ENCODE measurements around the gene JMJD8. TPM values are rescaled to one million over a fixed set of nuclear protein-coding genes. Genes with fewer than 3 reads are reported as not detected.
A peak's percentile ranks its signal among the peaks of the same experiment; 100 is the strongest.

Gene JMJD8
- total RNA-seq, 1 experiment from 2014 or later, result 121 TPM

DNA sequence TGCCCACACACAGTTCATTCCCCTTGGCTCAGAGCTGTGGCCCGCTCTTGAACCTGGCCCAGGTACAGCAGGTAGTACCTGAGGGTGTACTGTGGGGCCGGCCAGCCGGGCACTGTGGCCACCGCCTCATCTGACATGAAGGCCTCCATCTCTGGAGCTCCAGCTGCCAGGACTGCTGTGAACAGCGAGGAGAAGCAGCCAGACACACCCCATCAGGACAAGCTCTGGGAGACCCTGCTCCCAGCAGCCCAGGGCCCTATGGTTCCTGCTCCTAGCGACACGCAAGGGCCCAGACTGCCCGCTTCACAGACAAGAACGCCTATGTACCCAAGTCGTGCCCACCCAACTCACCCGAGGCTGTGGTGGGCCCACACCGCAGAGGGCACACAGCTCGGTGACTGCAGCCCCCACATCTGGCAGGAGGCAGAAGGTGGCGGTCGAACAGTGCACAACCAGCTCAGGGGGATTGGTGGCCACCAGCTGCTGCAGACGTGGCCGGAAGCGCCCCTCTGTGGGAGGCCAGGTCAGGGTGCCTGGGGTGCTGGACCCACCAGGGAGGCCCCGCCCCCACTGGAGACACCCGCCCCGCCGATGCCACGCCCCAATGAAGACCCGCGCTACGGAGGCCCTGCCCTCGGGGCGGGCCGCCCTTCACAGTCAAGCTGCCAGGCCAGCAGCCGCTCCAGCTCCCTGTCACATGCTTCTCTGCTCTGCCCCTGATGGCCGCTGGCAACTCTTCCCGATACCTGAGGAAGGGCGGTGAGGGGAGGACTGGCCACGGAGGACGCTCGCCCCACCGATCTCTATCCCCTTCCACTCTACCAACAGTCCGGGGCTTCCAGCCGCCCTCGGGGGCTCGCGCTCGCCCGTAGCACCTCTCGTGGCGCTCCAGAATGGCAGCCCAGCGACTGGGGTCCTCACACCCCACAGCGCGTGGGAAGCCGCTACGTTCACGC lies 5.0 kb downstream of the JMJD8 start:
- H3K9me2 ChIP-seq (ENCODE audit: insufficient read depth), result no peaks in the 10 kb centered on the region
- no peak for TF ChIP-seq SIN3A (IDR thresholded peaks at IDR 0.05; ENCODE audit: low read depth)
- peak; percentile 41; the same call in 1 of the 2 replicates for TF ChIP-seq POLR2AphosphoS5 (IDR thresholded peaks at IDR 0.05; ENCODE audit: low read depth, low read length)
- POLR2A ChIA-PET, result interaction anchor here (0.6 kb wide), 1 partner anchor 142 kb away, joined by 4 read pairs; no protein-coding TSS in a partner anchor
- peaks cover 11 to 36% of the 10 kb centered on the region in 2 experiments for H3K4me1 ChIP-seq (ENCODE audit: control insufficient read depth in 1 of 2, insufficient read depth in 2 of 2, low read length in 2 of 2)
- H3K27ac ChIP-seq (ENCODE audit: low read depth, low read length), result peak overlapping the region; percentile 75
- peaks cover 35% of the 10 kb centered on the region for H3K79me2 ChIP-seq (ENCODE audit: insufficient read depth, low read length)
- peaks cover 0 to 26% of the 10 kb centered on the region in 2 experiments; a peak in 2 of 4 replicates for H3K36me3 ChIP-seq (ENCODE audit: control insufficient read depth in 1 of 2, insufficient read depth in 2 of 2, low read length in 2 of 2)
- no peaks in the 10 kb centered on the region for H3K9me3 ChIP-seq (ENCODE audit: control insufficient read depth in 1 of 2, insufficient read depth in 1 of 2, low read depth in 1 of 2, low read length in 2 of 2)
- H3K4me2 ChIP-seq (ENCODE audit: low read length), result peak overlapping the region; percentile 71
- peak overlapping the region; percentile 40 to 52 for H3K4me3 ChIP-seq (replicated peaks in 1 of 2; ENCODE audit: low read depth in 1 of 2, low read length in 2 of 2)
- CTCF ChIA-PET, result interaction anchor here (1.0 kb wide), 1 partner anchor 30 kb away, joined by 5 read pairs; the partner anchor contains the start of gene WDR90
- H2AFZ ChIP-seq (ENCODE audit: low read depth, low read length, poor library complexity, severe bottlenecking), result no peak overlapping the region
- no peaks in the 10 kb centered on the region for H3K27me3 ChIP-seq (ENCODE audit: insufficient read depth, low read length)
- RAD21 ChIA-PET (ENCODE audit: low non-redundant PET in 1 of 2, low total read pairs in 2 of 2, uncharacterized antibody in 2 of 2, unreplicated experiment in 2 of 2), result no interaction called here
- peak; percentile 26 for ATAC-seq
- DNase-seq (ENCODE audit: low read depth, low spot score), result no peak
- H3K9ac ChIP-seq (ENCODE audit: low read length), result peak overlapping the region; percentile 48; the same call in 1 of the 2 replicates
- no TSS peak for BruUV-seq (replicated peaks)
- intact Hi-C loops (cut with micrococcal nuclease), result no loop called here
- no peaks in the 10 kb centered on the region for H4K20me1 ChIP-seq (ENCODE audit: insufficient read depth)

DNA sequence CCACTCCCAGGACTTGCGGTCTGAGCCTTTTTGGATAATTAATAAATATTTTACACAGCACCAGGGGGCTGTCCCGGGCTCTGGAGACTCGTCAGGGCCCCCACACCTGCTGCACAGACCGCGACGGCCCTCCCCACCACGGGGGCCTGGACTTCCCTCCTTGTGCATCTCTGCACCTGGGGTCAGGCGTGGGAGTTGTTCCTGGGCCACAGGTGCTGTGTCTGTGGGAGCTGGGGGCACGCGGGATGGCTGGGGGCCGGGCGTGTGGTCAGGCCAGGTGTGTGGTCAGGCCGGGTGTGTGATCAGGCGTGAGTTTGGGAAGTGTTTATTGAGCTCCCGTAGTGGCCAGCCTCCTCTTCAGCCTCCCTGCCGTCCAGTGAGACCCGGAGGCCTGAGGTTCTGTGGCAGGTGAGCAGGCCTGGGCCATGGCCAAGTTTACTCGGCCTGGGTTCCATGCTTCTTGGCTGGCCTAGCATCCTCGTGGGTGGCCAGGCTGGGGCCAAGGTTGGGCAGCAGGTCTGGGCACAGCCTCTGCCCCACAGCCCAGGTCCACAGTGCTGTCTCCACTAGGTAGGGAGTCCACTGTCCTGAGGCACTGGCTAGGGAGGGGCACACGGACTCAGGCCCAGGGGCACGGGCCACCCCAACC lies 5.8 kb downstream of the JMJD8 start:
- Histone ChIP-seq H3K9ac (ENCODE audit: low read length) (no peak overlapping the region), H3K4me3 (replicated peaks in 1 of 2; ENCODE audit: low read depth in 1 of 2, low read length in 2 of 2) (no peak overlapping the region), H3K36me3 (ENCODE audit: control insufficient read depth in 1 of 2, insufficient read depth in 2 of 2, low read length in 2 of 2) (peaks cover 0 to 24% of the 10 kb centered on the region in 2 experiments; a peak in 2 of 4 replicates), H4K20me1 (ENCODE audit: insufficient read depth) (no peaks in the 10 kb centered on the region), H3K79me2 (ENCODE audit: insufficient read depth, low read length) (peaks cover 29% of the 10 kb centered on the region), H3K4me1 (ENCODE audit: control insufficient read depth in 1 of 2, insufficient read depth in 2 of 2, low read length in 2 of 2) (peaks cover 11 to 35% of the 10 kb centered on the region in 2 experiments), H3K4me2 (ENCODE audit: low read length) (no peak overlapping the region), H3K9me3 (ENCODE audit: control insufficient read depth in 1 of 2, insufficient read depth in 1 of 2, low read depth in 1 of 2, low read length in 2 of 2) (no peaks in the 10 kb centered on the region), H3K27ac (ENCODE audit: low read depth, low read length) (peak overlapping the region; percentile 75; the same call in 1 of the 2 replicates), H3K27me3 (ENCODE audit: insufficient read depth, low read length) (no peaks in the 10 kb centered on the region), H2AFZ (ENCODE audit: low read depth, low read length, poor library complexity, severe bottlenecking) (no peak overlapping the region), H3K9me2 (ENCODE audit: insufficient read depth) (no peaks in the 10 kb centered on the region)
- RAD21 ChIA-PET (ENCODE audit: low non-redundant PET in 1 of 2, low total read pairs in 2 of 2, uncharacterized antibody in 2 of 2, unreplicated experiment in 2 of 2), result no interaction called here
- CTCF ChIA-PET, result interaction anchor here (1.0 kb wide), 1 partner anchor 30 kb away, joined by 5 read pairs; the partner anchor contains the start of gene WDR90
- ATAC-seq, result no peak
- TF ChIP-seq ZNF274 (IDR thresholded peaks at IDR 0.05; ENCODE audit: low read depth, low read length) (no peak), CEBPB (IDR thresholded peaks at IDR 0.05; ENCODE audit: low read depth) (no peak), EZH2 (IDR thresholded peaks at IDR 0.05) (no peak), MAX (IDR thresholded peaks at IDR 0.05) (no peak), YY1 (IDR thresholded peaks at IDR 0.05; ENCODE audit: extremely low read depth, insufficient replicate concordance, low read depth, low read length) (no peak), ELF1 (IDR thresholded peaks at IDR 0.05; ENCODE audit: borderline replicate concordance, low read depth) (no peak), POLR2A (IDR thresholded peaks at IDR 0.05; ENCODE audit: borderline replicate concordance, extremely low read depth, insufficient read depth, insufficient read length) (no peak), POLR2AphosphoS5 (IDR thresholded peaks at IDR 0.05; ENCODE audit: low read depth, low read length) (no peak), EGR1 (IDR thresholded peaks at IDR 0.05; ENCODE audit: low read depth) (no peak), RAD21 (IDR thresholded peaks at IDR 0.05; ENCODE audit: low read depth) (no peak)
- TF ChIP-seq, protein P1, sequence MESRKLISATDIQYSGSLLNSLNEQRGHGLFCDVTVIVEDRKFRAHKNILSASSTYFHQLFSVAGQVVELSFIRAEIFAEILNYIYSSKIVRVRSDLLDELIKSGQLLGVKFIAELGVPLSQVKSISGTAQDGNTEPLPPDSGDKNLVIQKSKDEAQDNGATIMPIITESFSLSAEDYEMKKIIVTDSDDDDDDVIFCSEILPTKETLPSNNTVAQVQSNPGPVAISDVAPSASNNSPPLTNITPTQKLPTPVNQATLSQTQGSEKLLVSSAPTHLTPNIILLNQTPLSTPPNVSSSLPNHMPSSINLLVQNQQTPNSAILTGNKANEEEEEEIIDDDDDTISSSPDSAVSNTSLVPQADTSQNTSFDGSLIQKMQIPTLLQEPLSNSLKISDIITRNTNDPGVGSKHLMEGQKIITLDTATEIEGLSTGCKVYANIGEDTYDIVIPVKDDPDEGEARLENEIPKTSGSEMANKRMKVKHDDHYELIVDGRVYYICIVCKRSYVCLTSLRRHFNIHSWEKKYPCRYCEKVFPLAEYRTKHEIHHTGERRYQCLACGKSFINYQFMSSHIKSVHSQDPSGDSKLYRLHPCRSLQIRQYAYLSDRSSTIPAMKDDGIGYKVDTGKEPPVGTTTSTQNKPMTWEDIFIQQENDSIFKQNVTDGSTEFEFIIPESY (IDR thresholded peaks at IDR 0.05; ENCODE audit: extremely low read depth, insufficient replicate concordance, low read length), result no peak
- DNase-seq (ENCODE audit: low read depth, low spot score), result no peak
- intact Hi-C loops (cut with micrococcal nuclease), result no loop called here
- POLR2A ChIA-PET, result interaction anchor here (0.6 kb wide), 1 partner anchor 143 kb away, joined by 4 read pairs; no protein-coding TSS in a partner anchor
- BruUV-seq (replicated peaks), result no TSS peak

All from HCT116 (cell line).